B cell (primary cell): ENCODE results near the gene KRTAP12-2. TPM values are rescaled to one million over a fixed set of nuclear protein-coding genes. Genes with fewer than 3 reads are reported as not detected.

ENCODE experiments used
- ATAC-seq: fragments of 200-7000 bp; cut with Tn5 transposase; one replicate; pipeline ENCODE4 v1.10.0; 2021; ENCODE audit warnings: low read depth, mild to moderate bottlenecking, moderate number of reproducible peaks, moderate library complexity
- CTCF ChIA-PET: fragments of 350-600 bp; sonication (Branson Sonifier 250); formaldehyde crosslinking; loops from one replicate; lab custom pipeline; 2021; ENCODE audit warnings: antibody characterized with exemption, inconsistent platforms; lab: Charles Lee
- POLR2A ChIA-PET: fragments of 350-600 bp; sonication (Branson Sonifier 250); formaldehyde crosslinking; loops from one replicate; lab custom pipeline; 2021; ENCODE audit warnings: antibody characterized with exemption; lab: Charles Lee
- DNase-seq: peaks from one replicate; pipeline ENCODE4 v3.0.0; 2013
- H2AFZ ChIP-seq: 2 replicates; pipeline ENCODE4 v1.6.1; 2012; ENCODE audit warnings: mild to moderate bottlenecking, low read depth, low read length; ENCODE audit not compliant: insufficient read depth, poor library complexity, severe bottlenecking
- H3K27ac ChIP-seq, 2 donors: 1 replicate in 1 of 2; 2 replicates in 1 of 2; pipeline ENCODE4 v1.5.1; 2012 to 2013; ENCODE audit warnings: low read length in 2 of 2, mild to moderate bottlenecking in 2 of 2, moderate library complexity in 1 of 2
- H3K27me3 ChIP-seq, 4 experiments: fragments of 200-600 bp in 1 of 4; sonication (generic) in 1 of 4; replicated peaks in 1 of 4; 1 replicate in 2 of 4; 2 replicates in 2 of 4; pipeline versions ENCODE4 v1.6.1 to v1.7.0; 2013 to 2016; ENCODE audit warnings: low read length in 3 of 4, mild to moderate bottlenecking in 2 of 4, mixed read lengths in 1 of 4, moderate library complexity in 1 of 4; ENCODE audit not compliant: insufficient read depth in 4 of 4, control insufficient read depth in 3 of 4; ENCODE audit errors: control extremely low read depth in 1 of 4
- H3K36me3 ChIP-seq, 2 experiments: replicated peaks in 1 of 2; 1 replicate in 1 of 2; 2 replicates in 1 of 2; pipeline versions ENCODE4 v1.6.1 to v1.7.1; 2013; ENCODE audit warnings: low read length in 1 of 2; ENCODE audit not compliant: insufficient read depth in 2 of 2, control insufficient read depth in 1 of 2; ENCODE audit errors: control extremely low read depth in 1 of 2, extremely low read depth in 1 of 2
- H3K4me1 ChIP-seq, 2 donors: fragments of 200-600 bp in 1 of 2; sonication (generic) in 1 of 2; 1 replicate in 1 of 2; 2 replicates in 1 of 2; pipeline versions ENCODE4 v1.5.1 to v1.6.1; 2013 to 2017; ENCODE audit warnings: low read length in 2 of 2; ENCODE audit not compliant: control insufficient read depth in 2 of 2, insufficient read depth in 2 of 2
- H3K4me2 ChIP-seq: replicated peaks from 2 replicates; pipeline ENCODE3; 2012; ENCODE audit warnings: mild to moderate bottlenecking, low read depth, low read length; ENCODE audit not compliant: poor library complexity, severe bottlenecking
- H3K4me3 ChIP-seq, 5 experiments: fragments of 200-600 bp in 1 of 5; sonication (generic) in 1 of 5; 1 replicate in 3 of 5; 2 replicates in 2 of 5; pipeline versions ENCODE4 v1.5.1 to v1.7.0; 2011 to 2016; ENCODE audit warnings: low read length in 4 of 5, mild to moderate bottlenecking in 4 of 5, low read depth in 2 of 5, control low read depth in 1 of 5, moderate library complexity in 1 of 5; ENCODE audit not compliant: insufficient read depth in 1 of 5; ENCODE audit errors: control extremely low read depth in 1 of 5, extremely low read depth in 1 of 5
- H3K79me2 ChIP-seq: fragments of 200-600 bp; sonication (generic); one replicate; pipeline ENCODE4 v1.6.0; 2016; ENCODE audit warnings: low read length; ENCODE audit not compliant: control insufficient read depth, insufficient read depth
- H3K9ac ChIP-seq: fragments of 200-600 bp; sonication (generic); 2 replicates; pipeline ENCODE4 v1.6.1; 2017; ENCODE audit warnings: mild to moderate bottlenecking, low read length, moderate library complexity
- H3K9me3 ChIP-seq, 3 donors: one replicate each; pipeline versions ENCODE4 v1.6.1 to v1.7.1; 2013; ENCODE audit warnings: low read length in 2 of 3; ENCODE audit not compliant: control insufficient read depth in 2 of 3, insufficient read depth in 1 of 3; ENCODE audit errors: control extremely low read depth in 1 of 3
- H4K20me1 ChIP-seq: 2 replicates; pipeline ENCODE4 v1.6.0; 2012; ENCODE audit warnings: mild to moderate bottlenecking, low read length; ENCODE audit not compliant: insufficient read depth, control insufficient read depth, poor library complexity, severe bottlenecking
- H3K27ac Mint-ChIP-seq: one replicate; pipeline ENCODE4 v1.8.0; 2021; ENCODE audit warnings: mixed read lengths
- H3K27me3 Mint-ChIP-seq: one replicate; pipeline ENCODE4 v1.8.0; 2021; ENCODE audit warnings: mixed read lengths
- H3K4me1 Mint-ChIP-seq: one replicate; pipeline ENCODE4 v1.8.0; 2021; ENCODE audit warnings: mixed read lengths
- H3K4me3 Mint-ChIP-seq: one replicate; pipeline ENCODE4 v1.8.0; 2021; ENCODE audit warnings: mixed read lengths
- H3K9me3 Mint-ChIP-seq: one replicate; pipeline ENCODE4 v1.8.0; 2022; ENCODE audit warnings: mixed read lengths; ENCODE audit not compliant: insufficient read depth
- EZH2 ChIP-seq: IDR thresholded peaks from 2 replicates; pipeline ENCODE4 v1.6.1; 2012; ENCODE audit warnings: borderline replicate concordance, low read depth, mild to moderate bottlenecking, moderate library complexity, low read length; ENCODE audit not compliant: insufficient read depth, poor library complexity, severe bottlenecking
- WGBS: methylation state at CpG from one replicate; pipeline ENCODE4 v1.1.5; 2013; ENCODE audit warnings: missing lambda C conversion rate; ENCODE audit not compliant: insufficient coverage; 5-methylcytosine and 5-hydroxymethylcytosine counted together
- intact Hi-C: fragments of 100-400 bp; cut with micrococcal nuclease; formaldehyde crosslinking; loops from one replicate; pipeline ENCODE4 v1.10.0; 2022
- polyA plus RNA-seq: library from polyadenylated mRNA; depleted of rRNA; stranded (reverse); fragments of >200 nt; gene quantifications from 2 replicates; pipeline ENCODE4 v1.2.3, GENCODE V29; 2012
- total RNA-seq, 2 donors: library from RNA; stranded (reverse); fragments of 120-200 nt in 1 of 2; gene quantifications; 1 replicate in 1 of 2; 2 replicates in 1 of 2; pipeline versions ENCODE4 v1.2.3 to v1.2.4, GENCODE V29; 2013 to 2022
- TF ChIP-seq, protein P1 (sequence below): fragments of 200-600 bp; IDR thresholded peaks from one replicate; pipeline ENCODE4 v1.8.0; 2022; ENCODE audit warnings: antibody characterized with exemption, mild to moderate bottlenecking

The KRTAP12-2 gene
- total and polyA plus RNA-seq, 2 donors (not counting 1 experiment from before 2014, with no cell fraction given): not detected

- intact Hi-C loops: no loop called here
- Histone ChIP-seq H3K79me2 (no peaks in the 10 kb centered on the region), H3K4me2 (no peak overlapping the region), H2AFZ (no peak overlapping the region), H3K9ac (no peak overlapping the region), H3K4me1 (no peaks in the 10 kb centered on the region), H4K20me1 (no peaks in the 10 kb centered on the region), H3K4me3 (no peak overlapping the region), H3K27ac (no peak overlapping the region), H3K9me3 (peaks cover 0 to 4% (median 0%) of the 10 kb centered on the region in 3 donors), H3K36me3 (no peaks in the 10 kb centered on the region), H3K27me3 (peaks cover 0 to 14% (median 1%) of the 10 kb centered on the region in 4 experiments)
- POLR2A ChIA-PET: no interaction called here
- H3K9me3 Mint-ChIP-seq: no peaks in the 10 kb centered on the region
- no peak for ATAC-seq
- H3K27me3 Mint-ChIP-seq: peaks cover 56% of the 10 kb centered on the region
- 63% methylated on average over 6 of the region's 6 CpGs for WGBS
- no peak overlapping the region for H3K4me3 Mint-ChIP-seq
- TF ChIP-seq, protein P1, sequence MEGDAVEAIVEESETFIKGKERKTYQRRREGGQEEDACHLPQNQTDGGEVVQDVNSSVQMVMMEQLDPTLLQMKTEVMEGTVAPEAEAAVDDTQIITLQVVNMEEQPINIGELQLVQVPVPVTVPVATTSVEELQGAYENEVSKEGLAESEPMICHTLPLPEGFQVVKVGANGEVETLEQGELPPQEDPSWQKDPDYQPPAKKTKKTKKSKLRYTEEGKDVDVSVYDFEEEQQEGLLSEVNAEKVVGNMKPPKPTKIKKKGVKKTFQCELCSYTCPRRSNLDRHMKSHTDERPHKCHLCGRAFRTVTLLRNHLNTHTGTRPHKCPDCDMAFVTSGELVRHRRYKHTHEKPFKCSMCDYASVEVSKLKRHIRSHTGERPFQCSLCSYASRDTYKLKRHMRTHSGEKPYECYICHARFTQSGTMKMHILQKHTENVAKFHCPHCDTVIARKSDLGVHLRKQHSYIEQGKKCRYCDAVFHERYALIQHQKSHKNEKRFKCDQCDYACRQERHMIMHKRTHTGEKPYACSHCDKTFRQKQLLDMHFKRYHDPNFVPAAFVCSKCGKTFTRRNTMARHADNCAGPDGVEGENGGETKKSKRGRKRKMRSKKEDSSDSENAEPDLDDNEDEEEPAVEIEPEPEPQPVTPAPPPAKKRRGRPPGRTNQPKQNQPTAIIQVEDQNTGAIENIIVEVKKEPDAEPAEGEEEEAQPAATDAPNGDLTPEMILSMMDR: no peak
- TF ChIP-seq EZH2: no peak
- no peak for DNase-seq
- H3K4me1 Mint-ChIP-seq: no peaks in the 10 kb centered on the region
- CTCF ChIA-PET: no interaction called here
- H3K27ac Mint-ChIP-seq: no peak overlapping the region
Observed at GRCh38 chr21:44684483-44684882, 17.8 kb upstream of the KRTAP12-2 start.

GRCh38 chr21:44684077-44684476, 17.4 kb upstream of the KRTAP12-2 start:
- POLR2A ChIA-PET: no interaction called here
- intact Hi-C loops: no loop called here

More at GRCh38 chr21:44684077-44684476, 17.4 kb upstream of the KRTAP12-2 start:
- no peak overlapping the region for H3K27ac ChIP-seq
- H3K79me2 ChIP-seq: no peaks in the 10 kb centered on the region
- no peaks in the 10 kb centered on the region for H3K4me1 ChIP-seq
- CTCF ChIA-PET: no interaction called here
- TF ChIP-seq EZH2: no peak
- TF ChIP-seq, protein P1: no peak
- no peak overlapping the region for H3K4me2 ChIP-seq
- H2AFZ ChIP-seq: no peak overlapping the region
- Mint-ChIP-seq H3K4me3 (no peak overlapping the region), H3K9me3 (no peaks in the 10 kb centered on the region), H3K27ac (no peak overlapping the region), H3K27me3 (peaks cover 58% of the 10 kb centered on the region), H3K4me1 (no peaks in the 10 kb centered on the region)
- DNase-seq: no peak
- H4K20me1 ChIP-seq: no peaks in the 10 kb centered on the region
- ATAC-seq: no peak
- peaks cover 0 to 14% (median 1%) of the 10 kb centered on the region in 4 experiments for H3K27me3 ChIP-seq
- no peak overlapping the region for H3K9ac ChIP-seq
- no peaks in the 10 kb centered on the region for H3K36me3 ChIP-seq
- WGBS: 83% methylated on average over 7 of the region's 7 CpGs
- no peak overlapping the region for H3K4me3 ChIP-seq
- H3K9me3 ChIP-seq: peaks cover 0 to 4% (median 0%) of the 10 kb centered on the region in 3 donors
